Bone marrow (tissue), 2 donors: ENCODE data around the gene RGMA.

Experiments used
- DNase-seq, 2 donors: peaks; one replicate each; lab custom pipeline; 2025; lab: John Stamatoyannopoulos, UW

Gene RGMA

GRCh38 chr15:93017526-93017925, 71.5 kb downstream of the RGMA start:
- no peak for DNase-seq

GRCh38 chr15:93012786-93013185, 76.2 kb downstream of the RGMA start:
- no peak for DNase-seq

- no peak for DNase-seq
Measured at GRCh38 chr15:93007994-93008393, 81.0 kb downstream of the RGMA start.

- no peak for DNase-seq
Measured at GRCh38 chr15:93005133-93005532, 83.9 kb downstream of the RGMA start.

- DNase-seq = no peak
Measured at GRCh38 chr15:93001881-93002280, 87.1 kb downstream of the RGMA start.

- DNase-seq = no peak
Measured at GRCh38 chr15:93001156-93001555, 87.9 kb downstream of the RGMA start.

GRCh38 chr15:92997821-92998220, 91.2 kb downstream of the RGMA start:
- DNase-seq = no peak

- no peak for DNase-seq
Measured at GRCh38 chr15:92992720-92993119, 96.3 kb downstream of the RGMA start.

- no peak for DNase-seq
Measured at GRCh38 chr15:92990031-92990430, 99.0 kb downstream of the RGMA start.

GRCh38 chr15:92989470-92989869, 99.5 kb downstream of the RGMA start:
- no peak for DNase-seq
